ES-I3 (cell line): Measurements from ENCODE around the gene LAG3.
A peak's percentile ranks its signal among the peaks of the same experiment; 100 is the strongest.

Experiments used
- H3K36me3 ChIP-seq: 2 replicates; pipeline ENCODE4 v1.6.1; 2013; ENCODE audit warnings: mild to moderate bottlenecking, low read length, control low read depth, moderate library complexity; ENCODE audit not compliant: insufficient read depth
- H3K4me1 ChIP-seq: 2 replicates; pipeline ENCODE4 v1.6.1; 2013; ENCODE audit warnings: mild to moderate bottlenecking, control low read depth, low read length; ENCODE audit not compliant: insufficient read depth
- H3K9ac ChIP-seq: 2 replicates; pipeline ENCODE4 v1.6.1; 2013; ENCODE audit warnings: low read depth, mild to moderate bottlenecking, low read length, moderate library complexity
- H3K9me3 ChIP-seq: 2 replicates; pipeline ENCODE4 v1.6.1; 2013; ENCODE audit warnings: mild to moderate bottlenecking, low read length, moderate library complexity; ENCODE audit not compliant: control insufficient read depth, insufficient read depth

Gene LAG3

DNA sequence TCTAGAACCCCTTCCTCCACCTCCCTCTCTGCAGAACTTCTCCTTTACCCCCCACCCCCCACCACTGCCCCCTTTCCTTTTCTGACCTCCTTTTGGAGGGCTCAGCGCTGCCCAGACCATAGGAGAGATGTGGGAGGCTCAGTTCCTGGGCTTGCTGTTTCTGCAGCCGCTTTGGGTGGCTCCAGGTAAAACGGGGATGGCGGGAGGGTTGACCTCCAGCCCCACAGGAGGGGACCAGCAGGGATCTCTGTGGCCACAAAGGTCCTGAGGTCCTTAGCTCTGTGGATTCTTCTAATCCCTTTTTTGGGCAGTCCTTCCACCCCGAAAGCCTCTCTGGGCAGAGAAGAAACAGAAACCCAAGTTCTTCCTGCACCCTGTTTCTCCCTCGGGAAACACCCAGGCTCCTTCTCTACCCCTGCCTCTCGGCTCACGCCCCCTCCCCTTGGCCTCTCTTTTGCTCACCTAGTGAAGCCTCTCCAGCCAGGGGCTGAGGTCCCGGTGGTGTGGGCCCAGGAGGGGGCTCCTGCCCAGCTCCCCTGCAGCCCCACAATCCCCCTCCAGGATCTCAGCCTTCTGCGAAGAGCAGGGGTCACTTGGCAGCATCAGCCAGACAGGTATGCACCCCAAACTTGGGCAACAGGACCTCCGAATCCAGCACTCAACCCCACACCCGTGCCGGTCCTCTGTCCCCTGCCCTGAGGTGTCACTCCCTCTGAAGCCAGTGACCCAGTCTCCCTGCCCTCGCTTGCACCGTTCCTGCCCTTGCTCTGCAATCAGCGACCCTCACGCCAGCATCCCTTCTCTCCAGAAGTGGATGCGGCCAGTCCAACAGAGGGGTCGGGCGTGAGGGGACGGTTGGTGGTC lies 638 bp downstream of the LAG3 start:
- Histone ChIP-seq H3K4me1 (peaks cover 21% of the 10 kb centered on the region), H3K36me3 (no peaks in the 10 kb centered on the region), H3K9ac (peak overlapping the region; percentile 39), H3K9me3 (no peaks in the 10 kb centered on the region)

DNA sequence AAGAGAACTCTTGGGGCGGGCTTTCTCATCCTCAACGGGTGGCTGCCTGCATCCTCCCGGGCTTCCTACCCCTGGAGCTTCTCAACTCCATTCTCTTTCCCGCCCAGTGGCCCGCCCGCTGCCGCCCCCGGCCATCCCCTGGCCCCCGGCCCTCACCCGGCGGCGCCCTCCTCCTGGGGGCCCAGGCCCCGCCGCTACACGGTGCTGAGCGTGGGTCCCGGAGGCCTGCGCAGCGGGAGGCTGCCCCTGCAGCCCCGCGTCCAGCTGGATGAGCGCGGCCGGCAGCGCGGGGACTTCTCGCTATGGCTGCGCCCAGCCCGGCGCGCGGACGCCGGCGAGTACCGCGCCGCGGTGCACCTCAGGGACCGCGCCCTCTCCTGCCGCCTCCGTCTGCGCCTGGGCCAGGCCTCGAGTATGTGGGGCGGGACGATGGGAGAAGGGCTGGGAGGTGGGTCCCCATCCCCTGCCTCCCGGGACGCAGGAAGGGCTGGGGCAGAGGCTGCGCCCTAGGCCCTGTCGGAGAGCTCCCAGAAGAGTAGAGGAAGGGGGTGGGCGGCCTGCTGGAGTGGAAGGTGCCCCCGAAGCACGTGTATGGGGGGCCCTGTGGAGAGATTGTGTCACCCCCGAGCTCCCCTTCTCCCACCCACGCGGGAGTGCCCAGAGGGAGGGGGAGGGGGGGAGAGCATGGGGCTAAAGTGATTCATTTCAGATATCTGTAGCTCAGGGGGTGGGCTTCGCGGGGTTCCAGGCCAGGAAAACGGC lies 1.5 kb downstream of the LAG3 start:
- Histone ChIP-seq H3K4me1 (peaks cover 15% of the 10 kb centered on the region), H3K9ac (peak overlapping the region; percentile 39; the same call in 1 of the 2 replicates), H3K9me3 (no peaks in the 10 kb centered on the region), H3K36me3 (no peaks in the 10 kb centered on the region)

- Histone ChIP-seq H3K9me3 (no peaks in the 10 kb centered on the region), H3K36me3 (no peaks in the 10 kb centered on the region), H3K4me1 (peaks cover 11% of the 10 kb centered on the region), H3K9ac (no peak overlapping the region)
These were observed 2.3 kb downstream of the LAG3 start for GRCh38 chr12:6774499-6775062.

GRCh38 chr12:6775185-6776174 lies 3.2 kb downstream of the LAG3 start:
- H3K9ac ChIP-seq, result no peak overlapping the region
- H3K36me3 ChIP-seq, result no peaks in the 10 kb centered on the region

GRCh38 chr12:6777386-6777785 lies 5.1 kb downstream of the LAG3 start:
- peaks cover 11% of the 10 kb centered on the region for H3K4me1 ChIP-seq
- no peak overlapping the region for H3K9ac ChIP-seq
- H3K9me3 ChIP-seq, result no peaks in the 10 kb centered on the region
- H3K36me3 ChIP-seq, result no peaks in the 10 kb centered on the region

More at GRCh38 chr12:6775185-6776174, 3.2 kb downstream of the LAG3 start:
- Histone ChIP-seq H3K9me3 (no peaks in the 10 kb centered on the region), H3K4me1 (peaks cover 11% of the 10 kb centered on the region)

GRCh38 chr12:6778217-6778573 lies 5.9 kb downstream of the LAG3 start:
- peaks cover 6% of the 10 kb centered on the region for H3K4me1 ChIP-seq
- H3K9ac ChIP-seq, result peak overlapping the region; percentile 52
- no peaks in the 10 kb centered on the region for H3K9me3 ChIP-seq
- H3K36me3 ChIP-seq, result no peaks in the 10 kb centered on the region

DNA sequence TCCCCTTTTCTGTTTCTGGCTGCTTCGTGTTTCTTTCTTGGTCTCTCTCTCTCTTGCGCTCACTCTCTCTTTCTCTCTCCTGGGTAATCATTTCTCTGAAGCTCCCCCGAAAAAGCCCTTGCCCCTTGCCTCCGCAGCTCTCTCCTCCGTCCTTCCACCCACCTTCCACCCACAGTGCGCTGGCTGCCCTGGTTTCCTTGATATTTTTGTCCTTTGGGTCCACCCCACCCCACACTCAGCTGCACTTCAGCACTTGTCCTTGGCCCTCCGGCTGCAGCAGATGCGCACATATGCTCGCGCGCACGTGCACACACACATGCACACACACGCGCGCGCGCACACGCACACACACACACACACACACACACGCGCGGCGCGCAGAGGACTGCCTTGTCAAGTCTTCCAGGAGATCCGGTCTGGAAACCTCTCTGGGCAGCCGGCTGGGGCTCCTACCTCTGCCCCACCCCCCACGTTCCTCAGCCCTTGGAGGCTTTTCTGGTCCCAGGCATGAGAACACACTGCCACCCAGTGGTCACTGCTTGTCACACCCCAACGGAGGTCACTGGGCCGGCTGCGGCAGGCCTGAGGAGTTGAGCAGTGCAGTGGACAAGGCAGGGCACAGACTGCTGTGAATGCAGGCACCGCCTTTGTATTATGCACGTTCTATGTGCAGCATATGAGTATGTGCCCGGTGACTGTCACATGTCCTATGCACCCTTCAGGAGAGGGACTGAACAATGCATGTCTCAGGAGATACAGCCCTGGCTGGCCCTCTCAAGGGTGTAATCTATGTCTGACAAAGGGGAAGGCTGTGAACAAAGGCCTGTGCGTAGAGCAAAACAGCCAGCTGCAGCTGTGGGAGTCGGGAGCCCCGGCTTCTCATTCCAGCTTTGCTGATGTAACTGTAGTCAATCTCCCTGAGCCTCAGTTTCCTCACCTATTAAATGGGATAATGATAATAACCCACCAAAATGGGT lies 6.5 kb downstream of the LAG3 start:
- H3K36me3 ChIP-seq, result no peaks in the 10 kb centered on the region
- H3K9ac ChIP-seq, result peak overlapping the region; percentile 52
- H3K9me3 ChIP-seq, result no peaks in the 10 kb centered on the region
- peaks cover 4% of the 10 kb centered on the region for H3K4me1 ChIP-seq

DNA sequence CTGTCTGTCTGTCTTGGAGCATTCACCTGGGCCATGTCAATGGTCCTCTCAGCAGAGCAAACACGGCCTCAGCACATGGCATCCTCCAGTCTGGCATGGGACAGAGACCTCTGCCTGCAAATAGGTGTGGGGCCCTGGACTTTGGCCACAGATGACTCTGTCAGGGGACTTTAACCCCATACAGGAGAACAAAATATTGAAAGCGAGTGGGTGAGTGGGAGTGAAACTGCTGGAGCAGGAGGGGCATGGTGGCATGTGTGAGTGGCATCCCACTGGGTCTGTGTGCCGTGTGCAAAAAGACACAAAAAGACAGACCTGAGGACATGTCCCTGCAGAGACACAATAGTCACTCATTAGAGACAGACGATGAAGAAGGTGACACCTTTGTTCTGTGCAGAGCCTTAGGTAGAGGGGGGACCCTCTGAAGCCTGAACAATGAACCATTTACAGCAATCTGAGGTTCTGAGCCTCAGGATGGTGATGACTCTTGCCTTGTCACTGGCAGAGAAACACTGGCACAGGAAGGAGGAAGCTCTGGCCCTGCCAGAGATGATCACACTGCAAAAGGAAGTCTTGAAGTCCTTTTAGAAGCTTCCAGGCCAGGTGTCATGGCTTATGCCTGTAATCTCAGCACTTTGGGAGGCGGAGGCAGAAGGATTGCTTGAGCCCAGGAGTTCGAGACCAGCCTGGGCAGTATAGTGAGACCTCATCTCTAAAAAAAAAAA lies 7.5 kb downstream of the LAG3 start:
- H3K4me1 ChIP-seq, result no peaks in the 10 kb centered on the region; the same call in 1 of the 2 replicates

DNA sequence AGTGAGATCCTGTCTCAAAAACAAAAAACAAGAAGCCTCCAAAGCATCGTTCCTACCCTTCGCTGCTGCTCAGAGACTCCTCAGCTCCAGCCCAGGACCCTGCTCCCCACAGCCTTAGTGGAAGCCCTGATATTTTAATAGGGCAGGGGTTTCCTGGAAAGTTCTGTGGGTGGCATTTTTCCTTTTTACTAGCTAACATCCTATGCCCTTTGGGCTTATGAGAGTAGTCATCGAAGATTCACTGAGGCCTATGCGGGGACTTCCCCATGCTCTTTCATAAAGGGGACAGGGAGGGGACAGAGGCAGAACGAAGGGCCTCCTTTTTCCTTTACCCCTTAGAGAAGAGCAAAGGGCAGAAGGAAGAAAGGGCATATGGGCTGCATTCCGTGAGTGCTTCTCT lies 8.3 kb downstream of the LAG3 start:
- H3K36me3 ChIP-seq, result no peaks in the 10 kb centered on the region
- no peaks in the 10 kb centered on the region; the same call in 1 of the 2 replicates for H3K4me1 ChIP-seq
- H3K9ac ChIP-seq, result no peak overlapping the region
- H3K9me3 ChIP-seq, result no peaks in the 10 kb centered on the region

More for the DNA sequence above, 7.5 kb downstream of the LAG3 start:
- no peaks in the 10 kb centered on the region for H3K36me3 ChIP-seq
- H3K9ac ChIP-seq, result no peak overlapping the region
- no peaks in the 10 kb centered on the region for H3K9me3 ChIP-seq

DNA sequence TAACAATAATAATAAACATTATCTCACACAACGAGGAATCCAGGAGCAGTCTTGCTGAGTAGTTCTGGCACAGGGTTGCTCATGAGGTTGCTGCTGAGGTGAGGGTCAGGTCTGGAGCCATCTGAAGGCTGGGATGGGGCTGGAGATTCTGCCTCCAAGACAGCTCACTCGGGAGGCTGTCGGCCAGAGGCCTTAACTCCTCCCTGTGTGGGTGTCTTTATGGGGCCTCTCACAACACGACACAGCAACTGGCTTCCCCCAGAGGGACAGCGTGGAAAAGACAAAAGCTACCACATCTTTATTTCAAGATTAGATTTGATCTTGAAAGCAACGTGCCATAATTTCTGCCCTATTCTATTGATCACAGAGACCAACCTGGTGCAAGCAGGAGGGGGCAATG lies 9.8 kb downstream of the LAG3 start:
- Histone ChIP-seq H3K9ac (no peak overlapping the region), H3K36me3 (no peaks in the 10 kb centered on the region), H3K4me1 (peaks cover 2% of the 10 kb centered on the region), H3K9me3 (no peaks in the 10 kb centered on the region)

DNA sequence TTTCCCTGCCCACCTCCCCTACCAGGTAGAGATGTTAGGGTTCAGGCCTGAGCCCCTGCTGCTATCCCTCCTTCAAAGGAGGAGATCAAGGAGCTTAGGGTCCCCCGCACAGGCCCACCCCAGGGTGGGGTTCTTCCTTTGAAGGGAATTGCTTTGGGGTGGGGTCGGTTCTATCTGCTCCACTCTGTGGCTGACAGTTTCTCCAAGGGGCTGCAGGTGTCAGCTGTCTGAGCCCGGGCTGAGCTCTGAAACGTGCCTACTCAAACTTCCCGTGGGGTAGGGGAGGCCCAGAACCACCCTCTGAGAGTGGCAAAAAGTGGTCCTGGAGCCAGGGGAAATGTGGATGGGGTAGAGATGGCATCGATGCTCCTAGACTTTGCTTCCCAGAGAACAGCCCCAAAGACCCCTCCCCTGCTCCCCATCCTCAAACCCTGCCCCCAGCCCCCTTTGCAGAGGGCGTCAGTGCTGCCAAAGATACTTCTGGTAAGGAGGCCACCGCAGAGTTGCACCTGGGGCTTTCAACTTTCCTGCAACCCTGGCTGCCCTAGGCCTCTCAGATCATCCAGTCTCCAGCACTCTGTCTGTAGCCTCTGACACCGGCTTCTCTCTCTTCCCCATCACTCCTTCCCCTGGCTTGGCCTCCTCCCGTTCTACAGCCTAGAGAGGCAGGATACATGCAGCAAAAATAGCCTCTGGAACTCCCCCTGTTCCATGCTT lies 10.7 kb downstream of the LAG3 start:
- H3K36me3 ChIP-seq, result no peaks in the 10 kb centered on the region
- peaks cover 4% of the 10 kb centered on the region for H3K4me1 ChIP-seq
- H3K9me3 ChIP-seq, result no peaks in the 10 kb centered on the region
- H3K9ac ChIP-seq, result no peak overlapping the region

GRCh38 chr12:6783828-6784227 lies 11.5 kb downstream of the LAG3 start:
- Histone ChIP-seq H3K9ac (no peak overlapping the region), H3K36me3 (no peaks in the 10 kb centered on the region), H3K4me1 (peaks cover 4% of the 10 kb centered on the region), H3K9me3 (no peaks in the 10 kb centered on the region)
